ENCODE data around the gene POLR2B.
"Not testable (repeated sequence)": the region's sequence is repeated elsewhere in the genome, so short reads cannot be mapped to it uniquely, and the experiment has no call there.

POLR2B gene

GRCh38 chr4:56978750-56979303, at the start of gene POLR2B:
Gene POLR2B, plus strand, starts transcription at chr4:56978896. Its CDS starts 90 bp downstream, at chr4:56978986.
- DNase-seq = peak; percentile 66

- DNase-seq = no peak
Measured at GRCh38 chr4:56930638-56931037, 48.1 kb upstream of the POLR2B start.

- DNase-seq = no peak
Measured at GRCh38 chr4:56931924-56932323, 46.8 kb upstream of the POLR2B start.

GRCh38 chr4:56937262-56937661, 41.4 kb upstream of the POLR2B start:
- DNase-seq = no peak

- not testable (repeated sequence) for DNase-seq
Measured at GRCh38 chr4:56939826-56940225, 38.9 kb upstream of the POLR2B start.

- no peak for DNase-seq
Measured at GRCh38 chr4:56940403-56940802, 38.3 kb upstream of the POLR2B start.

- no peak for DNase-seq
Measured at GRCh38 chr4:56940971-56941370, 37.7 kb upstream of the POLR2B start.

GRCh38 chr4:56941403-56941802, 37.3 kb upstream of the POLR2B start:
- DNase-seq = no peak

- no peak for DNase-seq
Measured at GRCh38 chr4:56953680-56954520, 24.8 kb upstream of the POLR2B start.

- peak; percentile 41 for DNase-seq
Measured at GRCh38 chr4:56958111-56958517, 20.6 kb upstream of the POLR2B start.

- DNase-seq = no peak
Measured at GRCh38 chr4:56959100-56959499, 19.6 kb upstream of the POLR2B start.

GRCh38 chr4:56961107-56961500, 17.6 kb upstream of the POLR2B start:
- DNase-seq = no peak

- no peak for DNase-seq
Measured at GRCh38 chr4:56971383-56971782, 7.3 kb upstream of the POLR2B start.

GRCh38 chr4:56972389-56972788, 6.3 kb upstream of the POLR2B start:
- no peak for DNase-seq

- DNase-seq = no peak
Measured at GRCh38 chr4:56972809-56973208, 5.9 kb upstream of the POLR2B start.

GRCh38 chr4:56973336-56973735, 5.4 kb upstream of the POLR2B start:
- no peak for DNase-seq

- DNase-seq = no peak
Measured at GRCh38 chr4:56976283-56976836, 2.3 kb upstream of the POLR2B start.

GRCh38 chr4:56976837-56977320, 1.8 kb upstream of the POLR2B start:
- DNase-seq = no peak

GRCh38 chr4:56977321-56978012, 1.2 kb upstream of the POLR2B start, which contains the start of gene NOA1:
Gene NOA1, minus strand, starts transcription at chr4:56977606. Its CDS starts 21 bp downstream, at chr4:56977585.
- peak; percentile 91 for DNase-seq

GRCh38 chr4:56979421-56980072, 851 bp downstream of the POLR2B start:
- no peak for DNase-seq

- no peak for DNase-seq
Measured at GRCh38 chr4:56981795-56982201, 3.1 kb downstream of the POLR2B start.

- no peak for DNase-seq
Measured at GRCh38 chr4:56986192-56986591, 7.5 kb downstream of the POLR2B start.

- no peak for DNase-seq
Measured at GRCh38 chr4:56986952-56987351, 8.3 kb downstream of the POLR2B start.

All from NCI-H1436 treated with DMSO at 0.1 percent for 48 hours (cell line).